Tibial artery (tissue), 4 donors: ENCODE data around the gene NHERF1.

Source experiments
- DNase-seq, 2 donors: peaks; one replicate each; pipeline ENCODE4 v3.0.0-alpha.2; 2019
- H3K27ac ChIP-seq, 2 donors: fragments of 200-600 bp; sonication (generic) in 1 of 2; 1 replicate in 1 of 2; 2 replicates in 1 of 2; pipeline ENCODE4 v1.5.1; 2018 to 2019; ENCODE audit warnings: mild to moderate bottlenecking in 1 of 2
- H3K27me3 ChIP-seq, 2 donors: fragments of 200-600 bp; sonication (generic) in 1 of 2; one replicate each; pipeline versions ENCODE4 v1.5.1 to v1.6.0; 2016 to 2019
- H3K36me3 ChIP-seq, 3 donors: fragments of 200-600 bp; sonication (generic) in 2 of 3; one replicate each; pipeline ENCODE4 v1.5.1; 2016 to 2019; ENCODE audit warnings: mild to moderate bottlenecking in 2 of 3
- H3K4me1 ChIP-seq, 4 donors: fragments of 200-600 bp; sonication (generic) in 2 of 4; 1 replicate in 3 of 4; 2 replicates in 1 of 4; pipeline ENCODE4 v1.5.1; 2016 to 2019
- H3K4me3 ChIP-seq, 2 donors: fragments of 200-600 bp; sonication (generic) in 1 of 2; 1 replicate in 1 of 2; 2 replicates in 1 of 2; pipeline ENCODE4 v1.5.1; 2018 to 2019; ENCODE audit warnings: mild to moderate bottlenecking in 2 of 2
- H3K9me3 ChIP-seq, 3 donors: fragments of 200-600 bp; sonication (generic) in 1 of 3; one replicate each; pipeline ENCODE4 v1.5.1; 2016 to 2019
- intact Hi-C: fragments of 100-400 bp; cut with DNase I; formaldehyde crosslinking; loops from one replicate; pipeline ENCODE4 v1.15.0; 2023; ENCODE audit warnings: low total_unique reads
- TF ChIP-seq, protein P1 (sequence below), 2 experiments: fragments of 200-600 bp in 1 of 2; fragments of 450-650 bp in 1 of 2; IDR thresholded peaks; one replicate each; pipeline ENCODE4 v1.5.1; 2017 to 2019; ENCODE audit warnings: antibody characterized with exemption in 2 of 2, mild to moderate bottlenecking in 1 of 2, moderate library complexity in 1 of 2

NHERF1 gene

DNA sequence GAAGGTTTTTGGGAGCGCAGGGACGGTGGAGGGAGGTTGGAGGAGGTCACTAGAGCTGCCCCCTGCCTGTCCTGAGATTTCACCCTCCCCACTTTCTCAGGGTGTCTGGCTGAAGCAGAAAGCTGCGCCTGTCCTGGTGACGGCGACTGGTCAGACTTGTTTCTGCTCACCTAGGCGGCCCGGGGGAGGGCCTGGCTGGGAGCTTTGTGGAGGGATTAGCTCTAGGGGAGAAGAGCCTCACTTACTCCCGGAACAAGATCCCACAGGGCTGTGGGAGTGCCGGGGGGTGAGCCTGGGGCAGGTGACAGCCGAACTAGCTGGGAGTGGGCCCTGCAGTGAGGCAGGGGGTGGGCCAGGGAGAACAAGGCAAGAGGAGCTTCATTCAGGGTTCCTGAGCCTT is 11.5 kb downstream of the NHERF1 start:
- Histone ChIP-seq H3K9me3 (no peaks in the 10 kb centered on the region), H3K4me1 (peaks cover 0 to 53% (median 17%) of the 10 kb centered on the region in 4 donors), H3K27ac (no peak overlapping the region), H3K27me3 (no peaks in the 10 kb centered on the region), H3K4me3 (no peak overlapping the region), H3K36me3 (peaks cover 0 to 6% (median 0%) of the 10 kb centered on the region in 3 donors)
- no peak for DNase-seq
- TF ChIP-seq, protein P1, sequence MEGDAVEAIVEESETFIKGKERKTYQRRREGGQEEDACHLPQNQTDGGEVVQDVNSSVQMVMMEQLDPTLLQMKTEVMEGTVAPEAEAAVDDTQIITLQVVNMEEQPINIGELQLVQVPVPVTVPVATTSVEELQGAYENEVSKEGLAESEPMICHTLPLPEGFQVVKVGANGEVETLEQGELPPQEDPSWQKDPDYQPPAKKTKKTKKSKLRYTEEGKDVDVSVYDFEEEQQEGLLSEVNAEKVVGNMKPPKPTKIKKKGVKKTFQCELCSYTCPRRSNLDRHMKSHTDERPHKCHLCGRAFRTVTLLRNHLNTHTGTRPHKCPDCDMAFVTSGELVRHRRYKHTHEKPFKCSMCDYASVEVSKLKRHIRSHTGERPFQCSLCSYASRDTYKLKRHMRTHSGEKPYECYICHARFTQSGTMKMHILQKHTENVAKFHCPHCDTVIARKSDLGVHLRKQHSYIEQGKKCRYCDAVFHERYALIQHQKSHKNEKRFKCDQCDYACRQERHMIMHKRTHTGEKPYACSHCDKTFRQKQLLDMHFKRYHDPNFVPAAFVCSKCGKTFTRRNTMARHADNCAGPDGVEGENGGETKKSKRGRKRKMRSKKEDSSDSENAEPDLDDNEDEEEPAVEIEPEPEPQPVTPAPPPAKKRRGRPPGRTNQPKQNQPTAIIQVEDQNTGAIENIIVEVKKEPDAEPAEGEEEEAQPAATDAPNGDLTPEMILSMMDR (IDR thresholded peaks at IDR 0.05), result no peak
- intact Hi-C loops, result no loop called here

DNA sequence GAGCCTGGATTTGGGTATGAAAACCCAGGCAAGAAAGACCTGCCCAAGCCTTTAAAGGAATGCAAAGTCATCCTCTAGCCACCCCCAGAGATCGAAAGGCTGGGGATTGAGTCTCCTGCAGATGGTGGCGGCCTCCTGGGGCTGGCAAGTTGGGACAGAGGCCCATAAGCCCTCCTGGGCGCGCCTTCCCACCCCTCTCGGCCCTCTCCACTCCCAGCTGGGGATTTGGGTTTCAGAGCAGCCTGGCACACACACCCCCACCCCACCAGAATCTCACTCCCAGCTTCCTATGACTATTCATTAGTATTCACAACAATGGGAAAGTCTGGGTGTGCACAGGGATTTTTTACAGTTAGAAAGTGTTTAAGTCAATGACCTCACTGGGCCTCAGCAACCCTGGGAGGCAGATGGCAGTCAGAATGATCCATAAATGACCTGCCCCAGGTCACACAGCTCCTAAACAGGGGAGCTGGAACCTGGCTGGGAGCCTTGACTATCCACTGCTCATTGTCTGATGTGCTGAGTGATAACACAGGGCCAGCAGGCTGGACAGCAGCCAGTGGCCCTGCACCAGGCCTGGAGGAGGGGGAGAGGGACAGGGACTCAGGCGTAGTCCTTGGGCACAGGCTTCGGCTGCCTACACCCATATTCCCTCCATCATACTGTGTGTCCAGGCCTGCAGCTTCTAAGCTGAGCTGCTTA is 12.1 kb downstream of the NHERF1 start:
- Histone ChIP-seq H3K36me3 (peaks cover 0 to 7% (median 0%) of the 10 kb centered on the region in 3 donors), H3K9me3 (no peaks in the 10 kb centered on the region), H3K4me3 (no peak overlapping the region), H3K4me1 (peaks cover 0 to 53% (median 17%) of the 10 kb centered on the region in 4 donors), H3K27ac (no peak overlapping the region), H3K27me3 (no peaks in the 10 kb centered on the region)
- no peak for DNase-seq
- intact Hi-C loops, result no loop called here
- TF ChIP-seq, protein P1 (IDR thresholded peaks at IDR 0.05), result no peak

DNA sequence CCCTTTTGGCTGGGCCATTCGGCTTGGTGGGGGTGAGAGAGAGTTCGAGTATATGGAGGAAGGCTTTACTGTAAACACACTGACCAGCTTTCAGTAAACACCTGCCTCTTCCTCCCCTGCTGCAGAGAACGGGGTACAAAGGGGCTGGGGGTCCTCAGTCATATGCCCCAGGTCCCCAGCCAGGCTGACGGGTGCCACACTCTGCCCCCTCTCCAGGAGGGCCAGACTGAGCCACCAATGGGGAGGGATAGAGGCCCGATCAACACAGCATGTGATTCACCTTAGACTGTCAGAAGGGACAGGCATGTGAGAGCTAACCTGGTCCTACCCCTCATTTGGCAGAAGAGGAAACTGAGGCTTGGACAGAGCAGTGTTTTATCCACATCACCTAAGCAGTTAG is 13.0 kb downstream of the NHERF1 start:
- intact Hi-C loops, result no loop called here
- no peaks in the 10 kb centered on the region for H3K27me3 ChIP-seq
- H3K4me3 ChIP-seq, result no peak overlapping the region
- H3K9me3 ChIP-seq, result no peaks in the 10 kb centered on the region
- no peak for DNase-seq
- TF ChIP-seq, protein P1 (IDR thresholded peaks at IDR 0.05), result no peak
- H3K4me1 ChIP-seq, result peaks cover 0 to 53% (median 17%) of the 10 kb centered on the region in 4 donors
- H3K27ac ChIP-seq, result no peak overlapping the region
- H3K36me3 ChIP-seq, result peaks cover 0 to 11% (median 0%) of the 10 kb centered on the region in 3 donors

DNA sequence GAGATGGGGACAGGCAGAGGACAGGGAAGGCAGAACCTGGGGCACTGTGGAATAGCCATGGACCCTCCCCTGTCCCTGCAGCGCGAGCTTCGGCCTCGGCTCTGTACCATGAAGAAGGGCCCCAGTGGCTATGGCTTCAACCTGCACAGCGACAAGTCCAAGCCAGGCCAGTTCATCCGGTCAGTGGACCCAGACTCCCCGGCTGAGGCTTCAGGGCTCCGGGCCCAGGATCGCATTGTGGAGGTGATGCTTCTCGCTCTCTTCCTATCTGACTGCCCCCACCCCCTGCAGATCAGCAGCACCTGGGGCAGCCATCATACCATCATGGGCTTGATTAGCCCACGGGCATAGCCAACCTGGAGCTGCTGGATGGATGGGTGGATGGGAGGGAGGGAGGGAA is 13.5 kb downstream of the NHERF1 start:
- Histone ChIP-seq H3K36me3 (peaks cover 0 to 11% (median 0%) of the 10 kb centered on the region in 3 donors), H3K9me3 (no peaks in the 10 kb centered on the region), H3K4me3 (no peak overlapping the region), H3K27me3 (no peaks in the 10 kb centered on the region), H3K27ac (no peak overlapping the region), H3K4me1 (peaks cover 0 to 53% (median 17%) of the 10 kb centered on the region in 4 donors)
- intact Hi-C loops, result no loop called here
- no peak for DNase-seq
- TF ChIP-seq, protein P1 (IDR thresholded peaks at IDR 0.05), result no peak

DNA sequence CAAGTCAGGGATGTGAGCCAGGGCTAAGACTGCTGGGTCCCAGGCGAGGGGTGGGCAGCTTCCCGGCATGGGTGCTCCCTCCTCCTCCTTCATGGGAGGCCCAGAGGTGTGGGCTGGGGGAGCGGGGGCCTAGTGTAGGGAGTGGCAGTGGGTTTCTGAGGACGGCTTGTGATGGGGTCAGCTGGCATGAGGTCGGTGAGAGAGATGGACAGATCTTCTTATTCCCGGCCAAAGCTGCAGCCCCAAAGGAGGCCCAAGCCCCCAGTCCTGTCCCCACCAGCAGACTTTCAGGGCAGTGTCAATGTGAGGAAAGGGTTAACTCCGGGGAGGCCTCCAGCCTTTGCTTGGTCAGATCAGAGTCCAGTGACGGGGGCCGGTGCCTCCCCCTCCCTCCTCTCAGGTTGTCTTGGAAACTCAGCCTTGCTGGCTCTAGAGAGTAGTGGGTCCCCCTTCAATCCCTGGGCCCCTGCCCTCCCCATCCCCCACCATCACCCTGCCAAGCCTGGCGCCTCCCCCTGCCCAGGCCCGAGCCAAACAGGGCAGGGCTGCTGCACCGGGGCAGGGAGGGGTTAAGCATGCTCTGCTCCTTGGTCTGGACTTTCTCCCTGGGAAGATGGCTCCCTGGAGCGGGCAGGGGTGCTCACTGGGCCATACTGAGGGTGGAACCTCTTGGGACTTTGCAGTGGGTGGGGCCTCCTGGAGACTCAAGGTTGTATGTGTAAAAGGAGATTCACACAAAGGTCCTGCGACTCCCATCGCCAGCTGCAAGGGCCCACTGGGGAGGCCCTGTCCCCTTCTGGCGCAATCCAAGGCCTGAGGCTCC is 15.3 kb downstream of the NHERF1 start:
- no peak overlapping the region for H3K27ac ChIP-seq
- H3K9me3 ChIP-seq, result no peaks in the 10 kb centered on the region
- H3K4me3 ChIP-seq, result no peak overlapping the region
- H3K4me1 ChIP-seq, result peaks cover 0 to 48% (median 20%) of the 10 kb centered on the region in 4 donors
- peaks cover 0 to 18% (median 0%) of the 10 kb centered on the region in 3 donors for H3K36me3 ChIP-seq
- H3K27me3 ChIP-seq, result no peaks in the 10 kb centered on the region
- DNase-seq, result no peak
- intact Hi-C loops, result no loop called here
- TF ChIP-seq, protein P1 (IDR thresholded peaks at IDR 0.05), result no peak
